HG02885 (cell line): ENCODE data around the gene SNX33.
"Not testable (repeated sequence)": the region's sequence is repeated elsewhere in the genome, so short reads cannot be mapped to it uniquely, and the experiment has no call there.

Experiments used
- ATAC-seq: cut with Tn5 transposase; IDR thresholded peaks from one replicate; pipeline ENCODE4 v1.9.1; 2021; ENCODE audit warnings: mild to moderate bottlenecking; ENCODE audit not compliant: unreplicated experiment, poor library complexity

SNX33 gene

GRCh38 chr15:75680007-75680789, 32.5 kb downstream of the SNX33 start:
- no peak for ATAC-seq

GRCh38 chr15:75682181-75683135, 34.7 kb downstream of the SNX33 start:
- no peak for ATAC-seq

- ATAC-seq, result not testable (repeated sequence)
Measured at GRCh38 chr15:75683646-75684312, 36.1 kb downstream of the SNX33 start.

- ATAC-seq, result no peak
Measured at GRCh38 chr15:75684648-75685047, 36.9 kb downstream of the SNX33 start.

GRCh38 chr15:75685195-75685594, 37.5 kb downstream of the SNX33 start:
- ATAC-seq, result no peak

GRCh38 chr15:75686212-75686642, 38.5 kb downstream of the SNX33 start:
- ATAC-seq, result not testable (repeated sequence)

- ATAC-seq, result no peak
Measured at GRCh38 chr15:75687486-75688277, 40.0 kb downstream of the SNX33 start.

- no peak for ATAC-seq
Measured at GRCh38 chr15:75688278-75688557, 40.5 kb downstream of the SNX33 start.

- no peak for ATAC-seq
Measured at GRCh38 chr15:75688831-75689230, 41.1 kb downstream of the SNX33 start.

- ATAC-seq, result not testable (repeated sequence)
Measured at GRCh38 chr15:75689429-75689828, 41.7 kb downstream of the SNX33 start.

GRCh38 chr15:75692311-75692710, 44.6 kb downstream of the SNX33 start:
- not testable (repeated sequence) for ATAC-seq

- ATAC-seq, result not testable (repeated sequence)
Measured at GRCh38 chr15:75693028-75693427, 45.3 kb downstream of the SNX33 start.

GRCh38 chr15:75693501-75694240, 46.0 kb downstream of the SNX33 start:
- no peak for ATAC-seq

GRCh38 chr15:75694241-75695182, 46.8 kb downstream of the SNX33 start:
- ATAC-seq, result no peak

GRCh38 chr15:75695220-75695619, 47.5 kb downstream of the SNX33 start:
- ATAC-seq, result no peak

- ATAC-seq, result no peak
Measured at GRCh38 chr15:75695634-75696310, 48.1 kb downstream of the SNX33 start.

- ATAC-seq, result no peak
Measured at GRCh38 chr15:75696311-75696720, 48.6 kb downstream of the SNX33 start.

- ATAC-seq, result no peak
Measured at GRCh38 chr15:75696854-75697259, 49.1 kb downstream of the SNX33 start.
